Measurements from ENCODE around the gene STK38.

GRCh38 chr6:36571122-36572043, 24.1 kb upstream of the STK38 start:
- no peak for TF ChIP-seq EZH2phosphoT487 (IDR thresholded peaks at IDR 0.05; ENCODE audit: borderline replicate concordance)
- no peak for TF ChIP-seq ZBTB33 (IDR thresholded peaks at IDR 0.05; ENCODE audit: extremely low read depth, insufficient replicate concordance, low read length)
- TF ChIP-seq CTCF (IDR thresholded peaks at IDR 0.05 in 2 of 3, conservative IDR thresholded peaks at IDR 0.05 in 1 of 3; ENCODE audit: borderline replicate concordance in 1 of 3, insufficient read depth in 1 of 3, low read depth in 2 of 3, low read length in 2 of 3) = no peak
- no peak for TF ChIP-seq POLR2A (IDR thresholded peaks at IDR 0.05; ENCODE audit: borderline replicate concordance, extremely low read depth, insufficient read depth, insufficient read length)
- no peak for TF ChIP-seq ELF1 (IDR thresholded peaks at IDR 0.05; ENCODE audit: borderline replicate concordance, low read depth)
- TF ChIP-seq SP1 (IDR thresholded peaks at IDR 0.05; ENCODE audit: low read depth) = no peak
- TF ChIP-seq, protein P1, sequence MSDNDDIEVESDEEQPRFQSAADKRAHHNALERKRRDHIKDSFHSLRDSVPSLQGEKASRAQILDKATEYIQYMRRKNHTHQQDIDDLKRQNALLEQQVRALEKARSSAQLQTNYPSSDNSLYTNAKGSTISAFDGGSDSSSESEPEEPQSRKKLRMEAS (IDR thresholded peaks at IDR 0.05) = no peak
- no peak for TF ChIP-seq CEBPB (IDR thresholded peaks at IDR 0.05; ENCODE audit: low read depth)
- no peak for TF ChIP-seq RAD21 (IDR thresholded peaks at IDR 0.05; ENCODE audit: low read depth)

All from HCT116 (cell line).